SKM-1 (cell line): ENCODE results near the gene MYL4.
"Not testable (repeated sequence)": the region's sequence is repeated elsewhere in the genome, so short reads cannot be mapped to it uniquely, and the experiment has no call there.

Source experiments
- DNase-seq: peaks from one replicate; lab custom pipeline; 2025; ENCODE audit not compliant: unreplicated experiment; lab: John Stamatoyannopoulos, UW

The MYL4 gene

DNA sequence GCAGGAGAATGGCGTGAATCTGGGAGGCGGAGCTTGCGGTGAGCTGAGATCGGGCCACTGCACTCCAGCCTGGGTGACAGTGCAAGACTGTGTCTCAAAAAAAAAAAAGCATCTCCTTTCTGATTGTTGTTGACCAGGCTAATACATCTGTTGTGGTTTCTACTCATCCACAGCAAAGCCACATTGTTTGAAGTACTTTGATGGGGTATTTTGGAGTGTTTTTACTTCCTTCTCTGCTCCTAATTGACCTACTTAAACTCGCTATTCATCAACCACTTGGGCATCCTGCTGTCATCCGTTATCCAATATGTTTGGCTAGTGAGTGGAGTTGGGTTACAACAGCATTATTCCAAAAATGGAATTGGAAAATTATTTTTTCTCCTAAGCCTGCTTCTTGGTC, 16.6 kb upstream of the MYL4 start:
- DNase-seq: no peak

GRCh38 chr17:47193931-47194511, 15.1 kb upstream of the MYL4 start:
- DNase-seq: no peak

- no peak for DNase-seq
These were observed 11.3 kb upstream of the MYL4 start for GRCh38 chr17:47197821-47198220.

DNA sequence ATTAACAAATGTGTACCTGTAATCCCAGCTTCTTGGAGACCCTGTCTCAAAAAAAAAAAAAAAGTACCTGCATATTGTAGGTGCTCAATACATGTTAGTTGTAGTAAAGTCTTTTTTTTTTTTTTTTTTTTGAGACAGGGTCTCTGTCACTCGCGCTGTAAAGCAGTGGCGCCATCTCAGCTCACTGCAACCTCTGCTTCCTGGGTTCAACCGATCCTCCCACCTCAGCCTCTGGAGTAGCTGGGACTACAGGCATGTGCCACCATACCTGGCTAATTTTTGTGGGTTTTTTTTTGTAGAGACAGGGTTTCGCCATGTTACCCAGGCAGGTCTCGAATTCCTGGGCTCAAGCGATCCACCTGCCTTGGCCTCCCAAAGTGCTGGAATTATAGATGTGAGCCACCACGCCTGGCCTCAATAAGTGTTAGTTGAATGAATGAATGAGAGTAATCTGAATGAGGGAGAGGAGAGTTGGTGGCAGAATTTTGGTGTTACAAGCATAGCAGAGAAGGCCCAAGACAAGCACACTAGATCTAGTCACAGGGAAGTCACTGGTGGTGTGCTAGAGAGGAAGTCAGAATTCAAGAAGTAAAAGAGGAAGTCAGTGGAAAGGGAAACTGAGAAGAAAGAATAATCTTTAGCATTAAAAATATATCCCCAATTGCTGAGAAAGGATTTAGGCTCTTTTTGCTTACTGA, 9.4 kb upstream of the MYL4 start:
- DNase-seq: peak; percentile 96

GRCh38 chr17:47200325-47200664, 8.9 kb upstream of the MYL4 start:
- peak; percentile 52 for DNase-seq

DNA sequence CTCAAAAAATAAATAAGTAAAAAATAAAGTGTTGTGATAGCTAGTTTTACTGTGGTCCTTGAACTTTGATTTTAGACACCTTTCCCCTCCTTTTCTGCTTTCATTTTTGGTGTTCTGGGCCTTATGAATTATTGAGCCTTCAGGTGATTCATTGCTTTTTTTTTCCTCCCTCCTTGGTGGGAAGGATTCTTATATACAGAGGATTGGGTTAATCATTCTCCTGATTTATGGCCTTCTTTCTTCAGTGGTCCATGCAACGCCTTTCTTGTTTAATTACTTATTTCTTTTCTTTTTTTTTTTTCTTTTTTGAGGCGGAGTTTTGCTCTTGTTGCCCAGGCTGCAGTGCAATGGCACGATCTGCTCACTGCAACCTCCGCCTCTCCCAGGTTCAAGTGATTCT, 8.0 kb upstream of the MYL4 start:
- no peak for DNase-seq

- no peak for DNase-seq
These were observed 5.0 kb upstream of the MYL4 start for GRCh38 chr17:47203984-47204721.

GRCh38 chr17:47204722-47205418, 4.3 kb upstream of the MYL4 start:
- no peak for DNase-seq

DNA sequence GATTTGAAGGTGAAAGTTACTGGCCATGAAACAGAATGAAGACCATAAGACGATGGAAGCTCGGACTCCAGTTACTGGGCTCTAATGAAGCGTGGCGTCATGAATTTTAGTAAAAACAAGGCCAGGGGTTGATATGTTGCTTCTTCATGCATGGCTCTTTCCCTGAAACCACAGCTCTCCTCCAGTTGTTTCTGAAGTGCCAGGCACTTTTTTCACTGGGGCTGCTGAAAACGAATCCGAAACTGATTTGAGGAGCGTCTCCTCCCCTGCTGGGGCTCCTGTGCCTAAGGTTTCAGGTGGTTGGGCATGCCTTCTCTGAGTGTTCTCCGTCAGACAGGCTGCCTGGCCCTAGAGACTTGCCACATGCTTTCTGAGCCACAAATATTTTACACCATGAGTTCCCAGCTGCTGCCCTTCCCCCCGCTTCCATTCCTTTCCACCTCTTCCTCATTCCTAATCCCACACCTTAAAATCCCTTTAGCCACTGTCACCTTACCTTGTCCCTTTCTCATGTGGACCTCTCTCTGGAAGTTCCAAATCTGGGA, 3.7 kb upstream of the MYL4 start:
- DNase-seq: no peak

DNA sequence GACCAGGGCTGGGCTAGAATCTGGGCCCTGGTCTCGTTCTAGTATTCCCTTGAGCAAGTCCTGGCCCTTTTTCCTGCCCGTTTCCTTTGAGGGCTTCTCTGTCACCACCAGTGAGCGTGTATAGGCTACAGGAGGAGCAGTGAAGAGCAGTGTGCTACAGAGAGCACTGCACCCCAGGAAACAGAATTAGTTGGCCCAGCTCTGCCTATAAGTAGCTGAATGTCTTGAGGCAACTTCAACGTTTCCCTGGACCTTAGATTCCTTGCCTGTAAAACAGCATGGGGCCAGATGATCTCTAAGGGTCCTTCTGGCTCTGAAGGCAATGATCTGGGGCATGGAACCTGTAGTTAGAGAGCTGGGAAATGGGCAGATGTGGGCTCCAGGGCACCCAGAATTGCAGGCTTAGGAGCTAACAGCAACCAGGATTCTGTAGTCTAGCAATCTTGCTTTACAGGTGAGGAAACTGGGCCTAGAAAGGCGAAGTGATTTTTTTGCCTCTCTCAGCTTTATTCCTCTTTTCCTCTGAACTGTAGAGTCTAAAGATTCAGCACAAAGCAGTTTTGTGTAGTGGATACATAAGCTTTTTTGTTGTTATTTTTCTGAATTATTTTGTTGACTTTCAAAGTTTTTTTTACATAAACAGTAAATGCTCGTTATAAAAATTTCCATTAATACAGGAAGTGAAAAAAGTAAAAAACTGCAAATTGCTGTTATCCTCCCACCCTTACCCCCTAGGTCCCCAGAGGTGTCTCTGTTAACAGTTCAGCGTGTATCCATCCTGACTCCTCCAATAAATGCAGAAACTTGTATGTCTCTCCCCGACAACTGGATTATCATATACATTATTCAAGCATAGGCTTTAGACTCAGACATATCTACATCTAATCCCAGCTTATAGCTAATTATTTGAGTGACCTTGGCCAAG, 1.7 kb upstream of the MYL4 start:
- no peak for DNase-seq

DNA sequence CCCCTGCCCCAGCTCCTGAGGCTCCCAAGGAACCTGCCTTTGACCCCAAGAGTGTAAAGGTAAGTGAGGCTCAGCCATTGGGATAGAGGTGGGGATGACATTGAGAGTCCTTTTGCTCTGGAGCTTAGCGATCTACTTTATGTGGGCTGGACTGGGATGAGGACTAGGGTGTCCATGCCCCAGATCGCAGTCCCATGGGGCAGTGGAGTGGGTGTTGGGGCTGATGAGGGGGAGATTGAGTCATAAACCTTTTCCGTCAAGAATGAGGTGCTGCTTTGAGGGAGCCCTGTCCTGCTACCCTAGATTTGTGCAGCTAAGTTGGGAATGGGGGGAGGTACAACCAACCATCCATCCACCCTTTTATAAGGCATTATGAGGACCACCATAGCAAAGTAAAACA, 351 bp downstream of the MYL4 start:
- DNase-seq: no peak

GRCh38 chr17:47210105-47210504, 957 bp downstream of the MYL4 start:
- DNase-seq: no peak

GRCh38 chr17:47210779-47211178, 1.6 kb downstream of the MYL4 start:
- no peak for DNase-seq

DNA sequence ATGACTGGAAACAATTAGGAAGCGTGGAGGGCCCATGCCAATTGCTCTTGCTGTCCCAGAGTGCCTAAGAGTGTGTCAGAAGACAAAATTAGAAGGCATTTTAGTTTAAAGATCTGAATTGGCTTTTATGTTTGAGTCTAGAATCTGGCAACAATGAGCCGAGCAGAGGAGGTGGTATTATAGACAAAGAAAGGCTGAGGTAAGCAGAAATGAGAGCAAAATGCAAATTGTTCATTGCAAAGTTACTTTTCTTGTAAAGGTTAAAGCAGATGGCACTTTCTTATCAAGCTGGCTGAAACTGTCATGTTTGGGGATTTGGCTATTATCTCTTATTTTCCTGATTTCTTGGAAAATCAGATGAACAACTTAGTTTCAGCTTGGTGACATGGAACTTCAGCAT, 3.3 kb downstream of the MYL4 start:
- no peak for DNase-seq

DNA sequence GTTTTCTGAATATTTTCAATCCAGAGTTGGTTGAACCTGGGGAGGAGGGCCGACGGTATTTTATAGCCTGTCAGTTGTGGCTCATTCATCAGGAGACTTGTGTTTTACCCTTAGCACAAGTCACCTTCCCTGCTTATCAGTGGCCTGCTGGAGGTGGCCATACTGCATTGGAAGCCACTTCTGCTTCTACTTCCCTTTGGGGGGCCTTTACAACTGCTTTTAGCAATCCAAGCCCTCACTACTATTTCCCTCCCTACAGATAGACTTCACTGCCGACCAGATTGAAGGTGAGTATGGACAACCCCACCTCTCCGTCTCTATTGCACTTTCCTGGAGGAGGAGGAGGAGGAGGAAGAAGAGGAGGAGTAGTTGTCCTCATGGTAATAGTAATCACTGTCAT, 4.4 kb downstream of the MYL4 start:
- no peak for DNase-seq

GRCh38 chr17:47214931-47215330, 5.8 kb downstream of the MYL4 start:
- DNase-seq: no peak

DNA sequence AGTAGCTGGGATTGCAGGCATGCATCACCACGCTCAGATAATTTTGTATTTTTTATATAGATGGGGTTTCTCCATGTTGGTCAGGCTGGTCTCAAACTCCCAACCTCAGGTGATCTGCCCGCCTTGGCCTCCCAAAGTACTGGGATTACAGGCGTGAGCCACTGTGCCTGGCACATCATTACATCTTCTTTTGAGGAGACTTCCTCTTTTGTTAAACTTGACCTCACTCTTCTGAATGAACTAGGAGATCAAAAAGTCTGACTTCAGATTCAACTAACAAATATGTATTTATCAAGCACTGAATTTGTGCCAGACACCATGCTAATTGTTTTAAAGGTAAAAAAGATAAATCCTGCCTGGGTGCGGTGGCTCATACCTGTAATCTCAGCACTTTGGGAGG, 7.7 kb downstream of the MYL4 start:
- not testable (repeated sequence) for DNase-seq

- DNase-seq: not testable (repeated sequence)
These were observed 8.1 kb downstream of the MYL4 start for GRCh38 chr17:47217279-47217678.

DNA sequence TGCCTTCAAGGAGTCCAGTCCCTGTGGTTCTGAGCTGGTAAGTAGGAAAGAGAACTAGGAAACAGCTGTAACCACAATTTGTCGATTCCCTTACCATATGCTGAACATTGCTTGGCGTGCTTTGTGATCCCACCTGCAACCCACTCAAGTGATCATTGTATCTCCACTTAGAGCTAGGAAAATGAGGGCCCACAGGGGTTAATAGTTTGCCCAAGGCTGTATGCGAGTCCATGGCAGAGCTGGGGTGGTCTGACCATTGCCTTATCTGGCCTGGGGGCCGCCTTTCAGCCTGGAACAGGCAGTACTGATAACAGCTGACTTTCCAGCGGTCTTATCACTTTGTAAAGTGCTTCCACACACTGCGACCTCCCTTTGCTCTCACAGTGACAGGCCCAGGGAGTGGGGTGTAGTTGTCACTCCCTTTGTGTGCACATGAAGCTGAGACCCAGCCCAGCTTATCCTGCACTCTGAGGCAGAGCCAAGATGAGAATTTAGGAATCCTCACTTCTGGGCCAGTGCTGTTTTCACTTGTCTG, 9.8 kb downstream of the MYL4 start:
- no peak for DNase-seq
